H54 (cell line): ENCODE results near the gene UBTD2.

Experiments
- DNase-seq: peaks from one replicate; pipeline ENCODE4 v3.0.0; 2011; ENCODE audit warnings: low spot score, mixed read lengths; ENCODE audit not compliant: insufficient read length
- FAIRE-seq: peaks from 3 replicates; lab custom pipeline; 2011; peaks lifted over from hg19 to GRCh38; lab: Jason Lieb, UNC
- POLR2A ChIP-seq: IDR thresholded peaks from 2 replicates; pipeline ENCODE4 v1.6.1; 2011; ENCODE audit warnings: low read depth, mild to moderate bottlenecking, low read length

UBTD2 gene

DNA sequence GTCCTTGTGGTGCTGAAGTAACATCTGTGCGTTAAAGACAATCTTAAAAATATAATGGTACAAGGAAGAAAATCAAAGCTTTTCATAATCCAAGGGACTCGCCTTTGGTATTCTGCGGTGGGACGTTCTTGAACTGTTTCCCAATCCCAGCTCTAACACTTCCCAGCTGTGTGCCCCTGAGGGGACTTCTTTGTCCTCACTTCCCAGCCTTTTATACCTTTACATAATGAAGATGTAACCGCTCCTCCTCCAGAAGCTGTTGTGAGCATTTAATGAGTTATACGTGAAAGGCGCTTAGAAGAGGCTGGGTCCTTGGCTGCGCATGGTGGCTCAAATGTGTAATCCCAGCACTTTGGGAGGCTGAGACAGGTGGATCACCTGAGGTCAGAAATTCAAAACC is 112.4 kb downstream of the UBTD2 start:
- DNase-seq, result no peak
- FAIRE-seq, result no peak
- TF ChIP-seq POLR2A, result no peak

- no peak for DNase-seq
- FAIRE-seq, result no peak
- TF ChIP-seq POLR2A, result no peak
These were observed 113.3 kb downstream of the UBTD2 start for GRCh38 chr5:172170251-172170701.

GRCh38 chr5:172169216-172169615 is 114.3 kb downstream of the UBTD2 start:
- FAIRE-seq, result no peak
- TF ChIP-seq POLR2A, result no peak

DNA sequence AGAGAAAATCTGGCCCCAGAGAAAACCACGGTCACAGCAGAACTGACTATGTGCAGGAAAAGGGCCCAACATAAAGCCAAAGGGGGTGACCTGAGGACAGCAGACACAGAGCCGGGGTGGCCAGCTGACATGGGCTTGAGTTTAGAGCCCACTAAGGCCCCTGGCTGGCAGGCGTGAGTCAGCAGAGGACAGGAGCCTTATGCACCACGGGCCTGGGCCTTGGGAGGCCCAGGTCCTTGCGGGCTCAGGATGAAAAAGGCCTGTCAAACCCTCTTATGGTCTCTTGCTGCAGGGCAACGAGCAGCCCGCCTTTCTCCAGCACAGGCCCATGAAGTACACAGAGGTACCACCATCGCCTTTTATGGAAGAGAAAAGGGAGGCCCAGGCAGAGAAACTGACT is 115.3 kb downstream of the UBTD2 start:
- no peak for TF ChIP-seq POLR2A
- FAIRE-seq (no peak), DNase-seq (no peak)

More at GRCh38 chr5:172169216-172169615, 114.3 kb downstream of the UBTD2 start:
- DNase-seq, result no peak

- no peak for TF ChIP-seq POLR2A
- DNase-seq, result no peak
- no peak for FAIRE-seq
These were observed 115.7 kb downstream of the UBTD2 start for GRCh38 chr5:172167895-172168294.

GRCh38 chr5:172166030-172166826 is 117.3 kb downstream of the UBTD2 start:
- no peak for TF ChIP-seq POLR2A
- DNase-seq (no peak), FAIRE-seq (no peak)

DNA sequence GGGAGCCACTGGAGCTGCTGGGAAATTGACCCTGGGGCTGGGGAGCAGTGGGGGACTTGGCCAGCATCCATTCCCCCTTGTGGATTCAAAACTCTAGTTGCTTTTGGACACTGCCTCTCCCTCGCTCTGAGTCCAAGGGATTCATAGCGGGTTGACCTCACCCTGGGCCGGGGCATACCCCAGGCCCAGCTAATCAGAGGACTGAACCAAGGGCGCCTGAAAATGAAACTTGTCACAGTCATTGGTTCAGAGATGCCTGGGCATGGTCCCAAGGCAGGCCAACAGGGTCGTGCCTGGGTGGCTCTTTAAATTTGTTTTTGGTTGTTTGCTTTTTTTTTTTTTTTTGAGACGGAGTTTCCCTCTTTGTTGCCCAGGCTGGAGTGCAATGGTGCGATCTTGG is 118.1 kb downstream of the UBTD2 start:
- no peak for DNase-seq
- FAIRE-seq, result no peak
- no peak for TF ChIP-seq POLR2A

DNA sequence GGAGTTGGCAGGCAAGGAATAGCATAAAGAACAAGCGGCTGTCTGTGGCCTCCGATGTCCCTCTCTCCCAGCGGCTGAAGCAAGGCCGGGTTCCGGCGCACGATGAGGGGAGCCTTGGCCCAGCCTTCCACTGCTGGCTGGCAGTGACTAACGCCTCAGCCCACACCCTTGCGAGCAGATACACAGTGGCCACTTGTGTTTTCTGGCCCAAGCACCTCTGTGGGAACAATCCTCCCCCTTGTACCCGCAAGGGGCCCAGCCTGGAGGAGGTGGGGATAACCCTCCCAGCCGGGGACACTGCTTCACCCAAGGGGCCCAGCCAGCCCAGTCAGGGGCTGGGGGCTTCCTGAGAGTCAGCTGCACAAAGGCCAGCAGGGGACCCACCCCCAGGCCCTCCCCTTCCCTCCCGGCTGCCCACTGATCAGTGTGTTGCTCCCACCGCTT is 118.8 kb downstream of the UBTD2 start:
- no peak for TF ChIP-seq POLR2A
- FAIRE-seq (no peak), DNase-seq (no peak)

DNA sequence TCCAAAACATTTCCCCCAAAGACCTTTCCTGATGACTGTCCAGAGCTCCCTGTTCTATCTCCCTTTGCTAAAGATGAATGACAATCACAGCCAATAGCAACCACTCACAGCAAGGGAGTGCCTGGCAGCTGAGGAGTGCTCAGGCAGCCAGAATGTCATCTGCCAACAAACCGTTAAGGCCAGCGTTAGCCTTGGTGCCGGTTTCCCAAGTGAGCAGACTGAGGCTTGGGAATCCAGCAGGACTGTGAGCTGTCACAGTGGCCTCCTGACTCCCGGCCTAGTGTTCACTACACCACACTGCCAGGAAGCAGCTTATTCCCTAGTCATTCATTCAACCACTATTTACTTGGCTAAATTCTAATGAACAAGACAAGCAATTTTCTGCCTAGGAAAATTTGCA is 120.2 kb downstream of the UBTD2 start:
- no peak for DNase-seq
- TF ChIP-seq POLR2A, result no peak
- no peak for FAIRE-seq

DNA sequence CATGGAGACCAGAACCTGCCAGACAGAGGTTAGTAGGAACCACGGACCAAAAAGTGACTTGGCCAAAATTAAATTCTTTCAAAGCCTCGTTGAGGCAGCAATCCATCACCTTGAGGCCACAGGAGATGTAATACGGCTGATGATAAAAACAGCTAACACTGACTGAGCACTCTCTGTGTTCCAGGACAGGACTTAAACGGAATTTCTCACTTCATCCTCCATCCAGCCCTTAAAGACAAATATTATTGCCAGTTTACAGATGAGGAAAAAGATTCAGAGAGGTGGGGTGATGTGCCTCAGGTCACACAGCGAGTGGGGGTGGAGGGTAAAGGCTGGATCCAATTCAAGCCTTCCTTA is 120.6 kb downstream of the UBTD2 start:
- FAIRE-seq (no peak), DNase-seq (no peak)
- TF ChIP-seq POLR2A, result no peak

DNA sequence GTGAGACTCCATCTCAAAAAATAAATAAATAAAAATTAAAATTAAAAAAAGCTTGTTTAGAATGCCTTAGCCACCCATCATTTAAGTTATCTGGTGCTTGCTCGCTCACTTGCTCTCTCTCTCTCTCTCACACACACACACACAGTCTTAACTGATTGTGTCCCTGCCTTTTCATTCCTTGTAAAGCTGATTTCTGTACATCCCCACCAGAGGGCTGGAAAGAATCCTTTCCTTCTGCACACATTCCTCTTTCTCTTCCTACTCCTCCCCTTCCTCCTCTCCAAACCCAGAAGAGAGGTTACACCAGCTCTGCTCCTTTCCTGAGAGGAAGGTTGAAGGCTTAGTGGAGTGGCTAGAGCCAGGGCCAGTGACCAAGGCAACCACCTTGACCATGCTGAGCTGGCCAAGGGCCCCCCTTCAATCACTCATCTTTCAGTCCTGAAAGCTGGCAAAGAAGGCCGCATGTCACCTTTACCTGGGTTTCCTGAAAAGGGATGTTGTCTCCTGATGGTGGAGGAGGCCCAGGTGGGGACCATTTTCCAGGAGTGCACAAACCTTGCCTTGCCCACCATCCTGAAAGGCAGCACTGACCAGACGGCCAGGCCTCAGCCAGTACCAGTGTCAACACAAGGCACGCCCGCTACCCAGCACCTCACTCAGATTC is 121.1 kb downstream of the UBTD2 start:
- DNase-seq (no peak), FAIRE-seq (no peak)
- no peak for TF ChIP-seq POLR2A

DNA sequence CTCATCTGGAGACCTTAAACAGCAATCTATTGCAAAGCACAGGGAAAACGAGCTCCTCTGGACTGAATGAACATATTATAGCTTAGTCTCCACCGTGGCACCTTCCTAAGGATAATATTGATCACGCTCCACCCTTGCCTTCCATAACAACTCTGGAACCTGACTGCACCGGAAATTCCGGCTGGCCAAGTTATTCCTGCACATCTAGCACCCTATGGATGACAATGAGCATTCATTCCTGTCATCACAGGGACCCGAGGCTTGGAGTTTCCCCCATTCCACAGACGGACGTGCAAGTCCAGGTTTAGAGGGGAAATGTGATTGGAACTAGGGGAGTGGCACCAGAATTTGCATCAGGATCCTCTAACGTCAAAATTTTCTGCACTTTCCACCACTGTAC is 123.1 kb downstream of the UBTD2 start:
- FAIRE-seq (no peak), DNase-seq (no peak)
- TF ChIP-seq POLR2A, result no peak
